Effector memory CD8-positive, alpha-beta T cell (primary cell): ENCODE measurements around the gene PPP6R1.

Experiments used
- ATAC-seq: fragments of 150-1000 bp; cut with Tn5 transposase; replicated peaks from 2 replicates; pipeline ENCODE4 v1.10.0; 2021; ENCODE audit warnings: mild to moderate bottlenecking, moderate library complexity
- DNase-seq, 3 experiments: peaks; one replicate each; pipeline ENCODE4 v3.0.0; 2021
- H3K27ac Mint-ChIP-seq, 2 donors: one replicate each; pipeline ENCODE4 v1.8.0; 2022; ENCODE audit warnings: mild to moderate bottlenecking in 2 of 2, mixed read lengths in 2 of 2, moderate library complexity in 2 of 2
- H3K27me3 Mint-ChIP-seq, 2 donors: one replicate each; pipeline ENCODE4 v1.8.0; 2022; ENCODE audit warnings: mixed read lengths in 2 of 2
- H3K36me3 Mint-ChIP-seq: one replicate; pipeline ENCODE4 v1.8.0; 2022; ENCODE audit warnings: mild to moderate bottlenecking, moderate library complexity, mixed read lengths; ENCODE audit not compliant: insufficient read depth
- H3K4me1 Mint-ChIP-seq, 2 donors: one replicate each; pipeline ENCODE4 v1.8.0; 2022; ENCODE audit warnings: low read depth in 2 of 2, mixed read lengths in 2 of 2
- H3K4me3 Mint-ChIP-seq, 2 donors: one replicate each; pipeline ENCODE4 v1.8.0; 2022; ENCODE audit warnings: mild to moderate bottlenecking in 2 of 2, mixed read lengths in 2 of 2, moderate library complexity in 2 of 2
- H3K9me3 Mint-ChIP-seq, 2 donors: one replicate each; pipeline ENCODE4 v1.8.0; 2022; ENCODE audit warnings: mixed read lengths in 2 of 2
- total RNA-seq, 9 experiments: gene quantifications; one replicate each; lab custom pipeline; 2026; lab: John Stamatoyannopoulos, UW

The PPP6R1 gene
- total RNA-seq: 235 to 292 (median 255) reads per million in 9 experiments

GRCh38 chr19:55258828-55259539, at the start of gene PPP6R1:
Gene PPP6R1 (minus strand): TSS chr19:55259017. CDS start chr19:55247103, 11,914 bp downstream.
- no peaks in the 10 kb centered on the region for H3K9me3 Mint-ChIP-seq
- H3K27ac Mint-ChIP-seq: peak within 1 kb of the TSS; percentile 97 to 98

GRCh38 chr19:55308281-55308680, 49.5 kb upstream of the PPP6R1 start:
- H3K36me3 Mint-ChIP-seq: peaks cover 16% of the 10 kb centered on the region
- H3K9me3 Mint-ChIP-seq: no peaks in the 10 kb centered on the region
- no peaks in the 10 kb centered on the region for H3K27me3 Mint-ChIP-seq
- H3K4me1 Mint-ChIP-seq: peaks cover 0 to 2% of the 10 kb centered on the region in 2 donors
- no peak overlapping the region for H3K4me3 Mint-ChIP-seq
- no peak for ATAC-seq
- no peak for DNase-seq
- H3K27ac Mint-ChIP-seq: no peak overlapping the region

More at GRCh38 chr19:55258828-55259539, at the start of gene PPP6R1:
- H3K27me3 Mint-ChIP-seq: no peaks in the 10 kb centered on the region
- peak; percentile 90 to 97 (median 93) for DNase-seq
- peaks cover 37% of the 10 kb centered on the region for H3K36me3 Mint-ChIP-seq
- peaks cover 42 to 47% of the 10 kb centered on the region in 2 donors for H3K4me1 Mint-ChIP-seq
- H3K4me3 Mint-ChIP-seq: peak within 1 kb of the TSS; percentile 93 to 96
- peak; percentile 70 for ATAC-seq

- Mint-ChIP-seq H3K36me3 (peaks cover 13% of the 10 kb centered on the region), H3K27me3 (no peaks in the 10 kb centered on the region), H3K27ac (no peak overlapping the region), H3K4me3 (no peak overlapping the region), H3K4me1 (peaks cover 4 to 8% of the 10 kb centered on the region in 2 donors), H3K9me3 (no peaks in the 10 kb centered on the region)
- ATAC-seq: no peak
- no peak for DNase-seq
Measured at GRCh38 chr19:55306712-55307111, 47.9 kb upstream of the PPP6R1 start.

- no peak for ATAC-seq
- peaks cover 4 to 13% of the 10 kb centered on the region in 2 donors for H3K4me1 Mint-ChIP-seq
- no peak overlapping the region for H3K4me3 Mint-ChIP-seq
- H3K9me3 Mint-ChIP-seq: no peaks in the 10 kb centered on the region
- no peak for DNase-seq
- no peak overlapping the region for H3K27ac Mint-ChIP-seq
- peaks cover 16% of the 10 kb centered on the region for H3K36me3 Mint-ChIP-seq
- no peaks in the 10 kb centered on the region for H3K27me3 Mint-ChIP-seq
Measured at GRCh38 chr19:55305983-55306562, 47.3 kb upstream of the PPP6R1 start.

- Mint-ChIP-seq H3K36me3 (peaks cover 16% of the 10 kb centered on the region), H3K27me3 (no peaks in the 10 kb centered on the region), H3K27ac (peak overlapping the region in 1 of 2 donors; percentile 81), H3K4me1 (peaks cover 4 to 16% of the 10 kb centered on the region in 2 donors), H3K4me3 (no peak overlapping the region), H3K9me3 (no peaks in the 10 kb centered on the region)
- ATAC-seq (peak; percentile 59), DNase-seq (peak; percentile 36 to 48 (median 39))
Measured at GRCh38 chr19:55305491-55305890, 46.7 kb upstream of the PPP6R1 start.

- H3K27ac Mint-ChIP-seq: peak overlapping the region in 1 of 2 donors; percentile 81
- H3K27me3 Mint-ChIP-seq: no peaks in the 10 kb centered on the region
Measured at GRCh38 chr19:55304980-55305379, 46.2 kb upstream of the PPP6R1 start.

GRCh38 chr19:55304279-55304978, 45.6 kb upstream of the PPP6R1 start:
- Mint-ChIP-seq H3K9me3 (no peaks in the 10 kb centered on the region), H3K4me1 (peaks cover 4 to 21% of the 10 kb centered on the region in 2 donors), H3K4me3 (no peak overlapping the region), H3K27me3 (no peaks in the 10 kb centered on the region), H3K27ac (no peak overlapping the region), H3K36me3 (peaks cover 16% of the 10 kb centered on the region)
- DNase-seq (no peak), ATAC-seq (no peak)

More at GRCh38 chr19:55304980-55305379, 46.2 kb upstream of the PPP6R1 start:
- no peak for DNase-seq
- peaks cover 16% of the 10 kb centered on the region for H3K36me3 Mint-ChIP-seq
- H3K9me3 Mint-ChIP-seq: no peaks in the 10 kb centered on the region
- H3K4me1 Mint-ChIP-seq: peaks cover 4 to 18% of the 10 kb centered on the region in 2 donors
- ATAC-seq: no peak
- no peak overlapping the region for H3K4me3 Mint-ChIP-seq

- DNase-seq: no peak
- Mint-ChIP-seq H3K27ac (no peak overlapping the region), H3K36me3 (peaks cover 26% of the 10 kb centered on the region), H3K4me1 (peaks cover 4 to 24% of the 10 kb centered on the region in 2 donors), H3K9me3 (no peaks in the 10 kb centered on the region), H3K27me3 (no peaks in the 10 kb centered on the region), H3K4me3 (no peak overlapping the region)
- no peak for ATAC-seq
Measured at GRCh38 chr19:55303477-55303876, 44.7 kb upstream of the PPP6R1 start.

- ATAC-seq (no peak), DNase-seq (no peak)
- Mint-ChIP-seq H3K4me1 (peaks cover 4 to 26% of the 10 kb centered on the region in 2 donors), H3K27ac (peak overlapping the region; percentile 88 to 89), H3K4me3 (peak overlapping the region; percentile 75 to 84), H3K27me3 (no peaks in the 10 kb centered on the region), H3K9me3 (no peaks in the 10 kb centered on the region), H3K36me3 (peaks cover 20% of the 10 kb centered on the region)
Measured at GRCh38 chr19:55302318-55302703, 43.5 kb upstream of the PPP6R1 start.

- Mint-ChIP-seq H3K4me1 (peaks cover 4 to 26% of the 10 kb centered on the region in 2 donors), H3K36me3 (peaks cover 19% of the 10 kb centered on the region), H3K4me3 (peak overlapping the region; percentile 75 to 84), H3K27ac (peak overlapping the region; percentile 88 to 89), H3K27me3 (no peaks in the 10 kb centered on the region), H3K9me3 (no peaks in the 10 kb centered on the region)
- DNase-seq: peak; percentile 95 to 97 (median 96)
- peak; percentile 76 for ATAC-seq
Measured at GRCh38 chr19:55301459-55302317, 42.9 kb upstream of the PPP6R1 start.

GRCh38 chr19:55300886-55301458, 42.2 kb upstream of the PPP6R1 start:
- ATAC-seq: no peak
- no peaks in the 10 kb centered on the region for H3K27me3 Mint-ChIP-seq
- no peaks in the 10 kb centered on the region for H3K9me3 Mint-ChIP-seq
- H3K27ac Mint-ChIP-seq: peak overlapping the region in 1 of 2 donors; percentile 90
- peak overlapping the region; percentile 75 to 84 for H3K4me3 Mint-ChIP-seq
- no peak for DNase-seq
- H3K36me3 Mint-ChIP-seq: peaks cover 19% of the 10 kb centered on the region
- peaks cover 4 to 28% of the 10 kb centered on the region in 2 donors for H3K4me1 Mint-ChIP-seq

GRCh38 chr19:55299991-55300390, 41.2 kb upstream of the PPP6R1 start:
- Mint-ChIP-seq H3K27me3 (no peaks in the 10 kb centered on the region), H3K36me3 (peaks cover 19% of the 10 kb centered on the region), H3K4me1 (peaks cover 4 to 25% of the 10 kb centered on the region in 2 donors), H3K4me3 (peak overlapping the region in 1 of 2 donors; percentile 28), H3K9me3 (no peaks in the 10 kb centered on the region), H3K27ac (peak overlapping the region in 1 of 2 donors; percentile 90)
- ATAC-seq (no peak), DNase-seq (no peak)
